Measurements from ENCODE around the gene TMTC2.

Gene TMTC2

DNA sequence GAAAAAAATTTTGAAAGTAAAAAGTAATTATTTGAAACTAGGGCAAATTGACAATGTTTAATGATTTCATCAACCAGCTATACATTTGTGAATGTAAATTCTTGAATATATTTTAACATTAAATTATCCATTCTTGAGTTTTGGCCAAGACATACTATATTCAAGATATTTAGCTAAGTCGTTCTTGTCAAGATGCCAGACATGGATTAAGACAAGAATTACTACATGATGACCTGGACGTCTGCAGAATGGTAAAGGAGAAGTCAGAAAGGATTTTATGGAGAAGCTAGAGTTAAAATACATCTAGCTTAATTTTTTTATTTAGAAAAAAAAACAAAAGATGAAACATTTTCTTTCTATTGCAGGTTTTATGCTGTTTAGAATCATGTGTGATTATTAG is 255.8 kb downstream of the TMTC2 start:
- no peaks in the 10 kb centered on the region for H3K9me3 ChIP-seq (ENCODE audit: low read depth, low read length)
- H3K27ac ChIP-seq, result no peak overlapping the region
- no peak overlapping the region for H3K9ac ChIP-seq (ENCODE audit: insufficient read length)
- no peak for DNase-seq (ENCODE audit: low read depth, low spot score)
- no peak overlapping the region for H3K4me3 ChIP-seq
- TF ChIP-seq FOXP2 (optimal IDR thresholded peaks at IDR 0.05; ENCODE audit: control extremely low read depth, extremely low read length, insufficient read depth) (no peak), POLR2AphosphoS5 (IDR thresholded peaks at IDR 0.05; ENCODE audit: borderline replicate concordance, low read depth, low read length) (no peak), EZH2 (IDR thresholded peaks at IDR 0.05) (no peak)
- no peaks in the 10 kb centered on the region for H3K36me3 ChIP-seq (ENCODE audit: insufficient read depth, low read length)

DNA sequence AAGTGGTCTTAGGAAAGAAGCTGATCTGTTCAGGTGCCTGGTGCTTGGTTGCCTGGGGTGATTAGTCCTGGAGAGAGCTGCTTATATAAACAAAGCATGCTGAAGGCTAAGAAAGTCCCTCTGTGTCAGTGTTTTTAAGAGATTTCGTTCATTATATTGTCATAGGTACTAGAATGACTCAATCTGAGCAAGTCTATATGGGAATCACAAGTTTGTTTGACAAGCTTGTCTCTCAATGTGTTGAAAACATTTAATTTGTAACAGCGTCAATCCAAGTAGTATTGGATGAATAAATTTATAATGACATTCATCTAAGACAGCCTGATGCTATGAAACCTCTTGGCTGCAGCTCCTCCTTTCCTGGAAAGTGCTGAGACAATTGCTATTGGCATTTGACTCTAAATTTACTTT is 256.3 kb downstream of the TMTC2 start:
- no peak overlapping the region for H3K27ac ChIP-seq
- H3K9ac ChIP-seq (ENCODE audit: insufficient read length), result no peak overlapping the region
- H3K36me3 ChIP-seq (ENCODE audit: insufficient read depth, low read length), result no peaks in the 10 kb centered on the region
- H3K4me3 ChIP-seq, result no peak overlapping the region
- H3K9me3 ChIP-seq (ENCODE audit: low read depth, low read length), result no peaks in the 10 kb centered on the region
- no peak for TF ChIP-seq EZH2 (IDR thresholded peaks at IDR 0.05)
- TF ChIP-seq FOXP2 (optimal IDR thresholded peaks at IDR 0.05; ENCODE audit: control extremely low read depth, extremely low read length, insufficient read depth), result no peak
- no peak for TF ChIP-seq POLR2AphosphoS5 (IDR thresholded peaks at IDR 0.05; ENCODE audit: borderline replicate concordance, low read depth, low read length)
- DNase-seq (ENCODE audit: low read depth, low spot score), result no peak

DNA sequence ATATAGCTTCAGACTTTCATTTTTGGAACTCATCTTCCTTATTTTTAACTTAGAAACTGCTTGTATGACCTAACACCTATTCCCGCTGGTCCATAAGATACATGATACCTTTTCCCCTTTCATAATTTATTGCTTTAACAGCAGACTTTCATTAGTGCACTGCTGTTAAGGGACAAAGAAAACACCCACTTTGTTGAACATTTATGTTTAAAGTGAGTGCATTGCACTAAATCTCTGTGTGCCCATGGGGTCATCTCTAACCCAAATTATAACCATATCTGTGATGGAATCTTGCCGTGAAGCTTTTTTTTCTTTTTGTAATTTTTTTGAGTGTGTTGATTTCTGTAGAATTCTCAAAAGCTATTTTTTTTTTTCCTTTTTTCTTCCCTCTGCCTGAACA is 261.8 kb downstream of the TMTC2 start:
- DNase-seq (ENCODE audit: low read depth, low spot score), result no peak
- H3K4me3 ChIP-seq, result no peak overlapping the region
- no peaks in the 10 kb centered on the region for H3K36me3 ChIP-seq (ENCODE audit: insufficient read depth, low read length)
- no peak overlapping the region for H3K9ac ChIP-seq (ENCODE audit: insufficient read length)
- H3K9me3 ChIP-seq (ENCODE audit: low read depth, low read length), result no peaks in the 10 kb centered on the region
- TF ChIP-seq EZH2 (IDR thresholded peaks at IDR 0.05) (no peak), FOXP2 (optimal IDR thresholded peaks at IDR 0.05; ENCODE audit: control extremely low read depth, extremely low read length, insufficient read depth) (no peak), POLR2AphosphoS5 (IDR thresholded peaks at IDR 0.05; ENCODE audit: borderline replicate concordance, low read depth, low read length) (no peak)
- H3K27ac ChIP-seq, result no peak overlapping the region

DNA sequence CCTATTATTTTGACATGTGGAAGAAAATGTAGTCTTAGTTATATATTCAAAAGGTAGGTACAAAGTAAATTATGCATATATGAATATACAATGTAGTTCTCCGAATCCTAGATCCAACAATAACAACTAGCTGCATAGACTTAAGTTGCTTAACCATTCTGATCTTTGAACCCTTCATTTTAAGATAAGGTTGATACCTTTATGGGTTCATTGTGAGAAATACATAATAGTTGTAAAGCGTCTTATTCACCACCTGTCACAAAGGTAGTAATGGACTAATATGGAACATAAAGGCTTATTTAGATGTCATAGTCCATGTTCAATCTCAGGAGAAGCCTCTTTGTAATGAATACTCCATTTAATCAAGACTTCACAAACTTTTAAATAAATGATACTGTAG is 263.6 kb downstream of the TMTC2 start:
- no peak overlapping the region for H3K9ac ChIP-seq (ENCODE audit: insufficient read length)
- no peak overlapping the region for H3K4me3 ChIP-seq
- no peaks in the 10 kb centered on the region for H3K9me3 ChIP-seq (ENCODE audit: low read depth, low read length)
- TF ChIP-seq EZH2 (IDR thresholded peaks at IDR 0.05) (no peak), FOXP2 (optimal IDR thresholded peaks at IDR 0.05; ENCODE audit: control extremely low read depth, extremely low read length, insufficient read depth) (no peak), POLR2AphosphoS5 (IDR thresholded peaks at IDR 0.05; ENCODE audit: borderline replicate concordance, low read depth, low read length) (no peak)
- H3K27ac ChIP-seq, result no peak overlapping the region
- no peaks in the 10 kb centered on the region for H3K36me3 ChIP-seq (ENCODE audit: insufficient read depth, low read length)
- DNase-seq (ENCODE audit: low read depth, low spot score), result no peak

DNA sequence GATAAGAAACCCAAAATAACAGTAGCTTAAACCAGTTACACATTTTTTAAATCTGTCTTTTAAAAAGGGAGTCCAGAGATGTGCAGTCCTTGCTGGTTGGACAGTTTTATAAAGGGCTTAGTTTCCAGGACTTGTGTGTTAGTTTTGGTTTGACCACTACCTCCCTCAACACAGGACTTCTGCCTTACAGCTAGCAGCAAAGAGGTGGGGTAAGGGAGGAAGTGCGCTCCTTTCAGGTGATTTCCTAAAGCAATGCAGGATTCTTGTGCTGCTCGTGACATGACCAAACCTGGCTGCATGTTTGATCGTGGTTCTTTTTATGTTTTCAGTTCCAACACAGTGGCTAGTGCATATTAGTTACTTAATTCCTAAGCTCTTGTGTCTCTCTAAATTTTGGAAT is 266.2 kb downstream of the TMTC2 start:
- Histone ChIP-seq H3K27ac (no peak overlapping the region), H3K36me3 (ENCODE audit: insufficient read depth, low read length) (no peaks in the 10 kb centered on the region), H3K9me3 (ENCODE audit: low read depth, low read length) (no peaks in the 10 kb centered on the region), H3K9ac (ENCODE audit: insufficient read length) (no peak overlapping the region), H3K4me3 (no peak overlapping the region)
- TF ChIP-seq POLR2AphosphoS5 (IDR thresholded peaks at IDR 0.05; ENCODE audit: borderline replicate concordance, low read depth, low read length) (no peak), EZH2 (IDR thresholded peaks at IDR 0.05) (no peak), FOXP2 (optimal IDR thresholded peaks at IDR 0.05; ENCODE audit: control extremely low read depth, extremely low read length, insufficient read depth) (no peak)
- no peak for DNase-seq (ENCODE audit: low read depth, low spot score)

DNA sequence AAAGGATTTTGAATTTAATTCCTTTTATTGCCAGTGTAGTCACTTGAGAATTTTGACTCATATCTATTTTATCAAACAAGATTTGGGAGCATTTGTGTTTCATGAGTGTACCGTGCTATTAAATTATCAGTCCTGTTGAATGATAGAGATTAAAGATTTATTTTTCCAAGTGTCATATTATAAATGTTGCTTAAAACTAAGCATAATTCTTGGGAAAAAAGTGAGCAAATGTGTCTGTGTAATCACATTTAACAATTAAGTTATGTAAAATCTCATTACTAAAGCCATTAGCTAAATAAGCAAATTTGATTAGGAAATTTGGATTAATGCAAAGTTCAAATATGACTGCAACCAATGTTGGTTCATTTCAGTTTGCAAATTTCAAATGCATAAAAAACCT is 266.7 kb downstream of the TMTC2 start:
- TF ChIP-seq FOXP2 (optimal IDR thresholded peaks at IDR 0.05; ENCODE audit: control extremely low read depth, extremely low read length, insufficient read depth), result no peak
- no peak for TF ChIP-seq EZH2 (IDR thresholded peaks at IDR 0.05)
- TF ChIP-seq POLR2AphosphoS5 (IDR thresholded peaks at IDR 0.05; ENCODE audit: borderline replicate concordance, low read depth, low read length), result no peak
- no peak for DNase-seq (ENCODE audit: low read depth, low spot score)
- Histone ChIP-seq H3K4me3 (no peak overlapping the region), H3K9me3 (ENCODE audit: low read depth, low read length) (no peaks in the 10 kb centered on the region), H3K36me3 (ENCODE audit: insufficient read depth, low read length) (no peaks in the 10 kb centered on the region), H3K9ac (ENCODE audit: insufficient read length) (no peak overlapping the region), H3K27ac (no peak overlapping the region)

DNA sequence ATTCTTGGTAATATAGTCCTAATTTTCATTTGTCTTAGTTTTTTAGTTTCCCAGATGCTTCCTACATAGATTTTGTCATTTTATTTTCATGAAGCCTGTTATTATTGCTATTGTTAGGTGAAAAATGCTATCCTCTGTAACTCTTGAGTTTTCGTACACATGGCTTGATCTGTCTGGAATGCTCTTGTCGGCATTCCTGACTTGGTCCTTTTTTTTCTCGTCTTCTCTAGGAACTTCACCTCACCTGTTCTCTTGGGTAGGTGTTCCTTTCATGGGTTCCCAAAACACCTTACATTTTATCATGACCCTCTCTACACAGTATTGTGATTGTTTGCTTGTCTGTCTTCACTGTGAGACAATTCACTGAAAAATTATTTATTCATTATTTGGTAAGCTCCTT is 267.4 kb downstream of the TMTC2 start:
- TF ChIP-seq EZH2 (IDR thresholded peaks at IDR 0.05) (no peak), FOXP2 (optimal IDR thresholded peaks at IDR 0.05; ENCODE audit: control extremely low read depth, extremely low read length, insufficient read depth) (no peak), POLR2AphosphoS5 (IDR thresholded peaks at IDR 0.05; ENCODE audit: borderline replicate concordance, low read depth, low read length) (no peak)
- no peak overlapping the region for H3K27ac ChIP-seq
- no peak for DNase-seq (ENCODE audit: low read depth, low spot score)
- H3K9ac ChIP-seq (ENCODE audit: insufficient read length), result no peak overlapping the region
- H3K4me3 ChIP-seq, result no peak overlapping the region
- H3K36me3 ChIP-seq (ENCODE audit: insufficient read depth, low read length), result no peaks in the 10 kb centered on the region
- H3K9me3 ChIP-seq (ENCODE audit: low read depth, low read length), result no peaks in the 10 kb centered on the region

DNA sequence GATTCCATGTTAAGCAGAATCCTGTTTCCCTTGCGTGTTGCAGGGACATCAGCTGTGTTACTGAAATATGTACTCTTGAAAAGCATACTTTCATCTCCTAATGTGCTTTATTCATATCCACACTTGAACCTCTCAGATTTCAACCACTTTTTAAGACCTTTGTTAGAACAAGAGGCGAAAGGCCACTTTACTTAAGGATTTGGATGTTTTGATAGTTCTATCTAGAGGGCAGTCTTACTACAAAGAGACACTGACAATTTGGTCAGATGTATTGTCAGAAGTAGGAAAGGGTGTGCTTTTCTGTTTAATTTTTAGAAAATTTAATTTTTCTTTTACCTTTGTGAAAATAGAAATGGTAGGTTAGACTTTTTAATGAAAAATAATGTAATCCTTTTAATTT is 267.9 kb downstream of the TMTC2 start:
- Histone ChIP-seq H3K9ac (ENCODE audit: insufficient read length) (no peak overlapping the region), H3K9me3 (ENCODE audit: low read depth, low read length) (no peaks in the 10 kb centered on the region), H3K36me3 (ENCODE audit: insufficient read depth, low read length) (no peaks in the 10 kb centered on the region), H3K27ac (no peak overlapping the region), H3K4me3 (no peak overlapping the region)
- DNase-seq (ENCODE audit: low read depth, low spot score), result no peak
- TF ChIP-seq POLR2AphosphoS5 (IDR thresholded peaks at IDR 0.05; ENCODE audit: borderline replicate concordance, low read depth, low read length), result no peak
- TF ChIP-seq EZH2 (IDR thresholded peaks at IDR 0.05), result no peak
- TF ChIP-seq FOXP2 (optimal IDR thresholded peaks at IDR 0.05; ENCODE audit: control extremely low read depth, extremely low read length, insufficient read depth), result no peak

DNA sequence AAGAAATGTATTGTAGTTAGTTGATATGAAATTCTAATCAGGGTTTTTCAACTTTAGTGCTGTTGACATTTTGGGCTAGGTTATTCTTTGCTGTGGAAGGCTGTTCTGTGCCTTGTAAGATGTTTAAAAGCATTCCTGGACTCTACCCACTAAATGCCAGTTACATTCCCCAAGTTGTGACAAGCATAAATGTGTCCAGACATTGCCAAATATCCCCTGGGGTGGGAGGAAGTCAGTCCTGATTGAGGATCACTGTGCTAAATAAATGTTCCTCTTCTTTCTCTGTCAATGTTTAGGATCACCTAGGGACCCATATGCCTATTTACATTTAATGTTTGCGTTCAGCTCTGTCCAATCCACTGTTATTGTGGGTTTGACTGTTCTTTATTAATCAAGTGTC is 268.3 kb downstream of the TMTC2 start:
- H3K9me3 ChIP-seq (ENCODE audit: low read depth, low read length), result no peaks in the 10 kb centered on the region

More for the DNA sequence above, 268.3 kb downstream of the TMTC2 start:
- no peak overlapping the region for H3K4me3 ChIP-seq
- TF ChIP-seq POLR2AphosphoS5 (IDR thresholded peaks at IDR 0.05; ENCODE audit: borderline replicate concordance, low read depth, low read length), result no peak
- TF ChIP-seq FOXP2 (optimal IDR thresholded peaks at IDR 0.05; ENCODE audit: control extremely low read depth, extremely low read length, insufficient read depth), result no peak
- TF ChIP-seq EZH2 (IDR thresholded peaks at IDR 0.05), result no peak
- no peaks in the 10 kb centered on the region for H3K36me3 ChIP-seq (ENCODE audit: insufficient read depth, low read length)
- no peak overlapping the region for H3K9ac ChIP-seq (ENCODE audit: insufficient read length)
- no peak for DNase-seq (ENCODE audit: low read depth, low spot score)
- no peak overlapping the region for H3K27ac ChIP-seq

All from SK-N-MC (cell line).